MM.1S (cell line): Measurements from ENCODE around the gene GPSM1.

Experiments
- CTCF ChIP-seq: fragments of 300-600 bp; sonication (generic); IDR thresholded peaks from 2 replicates; pipeline ENCODE4 v1.5.1; 2016; ENCODE audit warnings: antibody characterized with exemption, low read length, mixed read lengths
- EZH2 ChIP-seq: fragments of 300-600 bp; sonication (generic); optimal IDR thresholded peaks from 2 replicates; pipeline ENCODE3; 2017; ENCODE audit warnings: low read depth, mild to moderate bottlenecking, antibody characterized with exemption, low read length, mixed read lengths
- EZH2phosphoT487 ChIP-seq: fragments of 300-600 bp; sonication (generic); IDR thresholded peaks from 2 replicates; pipeline ENCODE4 v1.6.1; 2018; ENCODE audit warnings: antibody characterized with exemption, low read length

- TF ChIP-seq CTCF (no peak), EZH2 (no peak), EZH2phosphoT487 (no peak)
These were observed 4.5 kb upstream of the GPSM1 start for GRCh38 chr9:136322756-136323330.
